IPS-20b (cell line): ENCODE results near the gene TTC21B.

Source experiments
- H3K27ac ChIP-seq: one replicate; pipeline ENCODE4 v1.5.1; 2013; ENCODE audit warnings: low read length
- H3K27me3 ChIP-seq: 2 replicates; pipeline ENCODE4 v1.6.1; 2013; ENCODE audit warnings: mild to moderate bottlenecking, low read length, inconsistent platforms; ENCODE audit not compliant: insufficient read depth
- H3K36me3 ChIP-seq: 2 replicates; pipeline ENCODE4 v1.6.1; 2013; ENCODE audit warnings: low read depth, mild to moderate bottlenecking, inconsistent platforms, low read length, moderate library complexity; ENCODE audit not compliant: insufficient read depth
- H3K4me1 ChIP-seq: 2 replicates; pipeline ENCODE4 v1.6.1; 2013; ENCODE audit warnings: mild to moderate bottlenecking, control low read depth, inconsistent platforms, low read length, moderate library complexity; ENCODE audit not compliant: insufficient read depth
- H3K4me3 ChIP-seq: 2 replicates; pipeline ENCODE4 v1.5.1; 2013; ENCODE audit warnings: mild to moderate bottlenecking, low read length, inconsistent platforms
- H3K9ac ChIP-seq: 2 replicates; pipeline ENCODE4 v1.6.1; 2013; ENCODE audit warnings: low read depth, mild to moderate bottlenecking, inconsistent platforms, low read length, moderate library complexity
- H3K9me3 ChIP-seq: 2 replicates; pipeline ENCODE4 v1.6.1; 2013; ENCODE audit warnings: mild to moderate bottlenecking, low read depth, low read length, inconsistent platforms; ENCODE audit not compliant: insufficient read depth

The TTC21B gene

GRCh38 chr2:165924946-165925345, 28.6 kb downstream of the TTC21B start:
- Histone ChIP-seq H3K27ac (no peak overlapping the region), H3K4me1 (no peaks in the 10 kb centered on the region), H3K4me3 (no peak overlapping the region), H3K27me3 (no peaks in the 10 kb centered on the region), H3K9me3 (no peaks in the 10 kb centered on the region), H3K9ac (no peak overlapping the region), H3K36me3 (peaks cover 61% of the 10 kb centered on the region)

GRCh38 chr2:165920748-165921147, 32.8 kb downstream of the TTC21B start:
- no peak overlapping the region for H3K4me3 ChIP-seq
- peaks cover 53% of the 10 kb centered on the region for H3K36me3 ChIP-seq
- H3K4me1 ChIP-seq, result no peaks in the 10 kb centered on the region
- no peaks in the 10 kb centered on the region for H3K9me3 ChIP-seq
- H3K27ac ChIP-seq, result no peak overlapping the region
- no peaks in the 10 kb centered on the region for H3K27me3 ChIP-seq
- H3K9ac ChIP-seq, result no peak overlapping the region

GRCh38 chr2:165913636-165914035, 39.9 kb downstream of the TTC21B start:
- Histone ChIP-seq H3K4me1 (no peaks in the 10 kb centered on the region), H3K9me3 (no peaks in the 10 kb centered on the region), H3K9ac (no peak overlapping the region), H3K36me3 (peaks cover 62% of the 10 kb centered on the region), H3K27me3 (no peaks in the 10 kb centered on the region), H3K4me3 (no peak overlapping the region), H3K27ac (no peak overlapping the region)

GRCh38 chr2:165911981-165912380, 41.6 kb downstream of the TTC21B start:
- Histone ChIP-seq H3K4me3 (no peak overlapping the region), H3K27me3 (no peaks in the 10 kb centered on the region), H3K9ac (no peak overlapping the region), H3K9me3 (no peaks in the 10 kb centered on the region), H3K36me3 (peaks cover 61% of the 10 kb centered on the region), H3K27ac (no peak overlapping the region), H3K4me1 (no peaks in the 10 kb centered on the region)

- Histone ChIP-seq H3K27me3 (no peaks in the 10 kb centered on the region), H3K4me3 (no peak overlapping the region), H3K9me3 (no peaks in the 10 kb centered on the region), H3K36me3 (peaks cover 61% of the 10 kb centered on the region), H3K4me1 (no peaks in the 10 kb centered on the region), H3K9ac (no peak overlapping the region), H3K27ac (no peak overlapping the region)
Measured at GRCh38 chr2:165911231-165911630, 42.3 kb downstream of the TTC21B start.

- Histone ChIP-seq H3K9ac (no peak overlapping the region), H3K27me3 (no peaks in the 10 kb centered on the region), H3K4me3 (no peak overlapping the region), H3K4me1 (no peaks in the 10 kb centered on the region), H3K27ac (no peak overlapping the region), H3K9me3 (no peaks in the 10 kb centered on the region), H3K36me3 (peaks cover 56% of the 10 kb centered on the region)
Measured at GRCh38 chr2:165909466-165909865, 44.1 kb downstream of the TTC21B start.

GRCh38 chr2:165905854-165906253, 47.7 kb downstream of the TTC21B start:
- Histone ChIP-seq H3K9me3 (no peaks in the 10 kb centered on the region), H3K27ac (no peak overlapping the region), H3K36me3 (peaks cover 49% of the 10 kb centered on the region), H3K27me3 (no peaks in the 10 kb centered on the region), H3K4me3 (no peak overlapping the region), H3K4me1 (no peaks in the 10 kb centered on the region), H3K9ac (no peak overlapping the region)

GRCh38 chr2:165905269-165905668, 48.3 kb downstream of the TTC21B start:
- Histone ChIP-seq H3K9me3 (no peaks in the 10 kb centered on the region), H3K9ac (no peak overlapping the region), H3K36me3 (peaks cover 49% of the 10 kb centered on the region), H3K4me1 (no peaks in the 10 kb centered on the region), H3K27ac (no peak overlapping the region), H3K27me3 (no peaks in the 10 kb centered on the region), H3K4me3 (no peak overlapping the region)

- Histone ChIP-seq H3K9me3 (no peaks in the 10 kb centered on the region), H3K27me3 (no peaks in the 10 kb centered on the region), H3K36me3 (peaks cover 54% of the 10 kb centered on the region), H3K4me1 (no peaks in the 10 kb centered on the region), H3K4me3 (no peak overlapping the region), H3K9ac (no peak overlapping the region), H3K27ac (no peak overlapping the region)
Measured at GRCh38 chr2:165904432-165904831, 49.1 kb downstream of the TTC21B start.

GRCh38 chr2:165903406-165903805, 50.2 kb downstream of the TTC21B start:
- peaks cover 63% of the 10 kb centered on the region for H3K36me3 ChIP-seq

GRCh38 chr2:165902934-165903333, 50.6 kb downstream of the TTC21B start:
- Histone ChIP-seq H3K27ac (no peak overlapping the region), H3K4me1 (no peaks in the 10 kb centered on the region), H3K9ac (no peak overlapping the region), H3K4me3 (no peak overlapping the region), H3K27me3 (no peaks in the 10 kb centered on the region), H3K9me3 (no peaks in the 10 kb centered on the region), H3K36me3 (peaks cover 63% of the 10 kb centered on the region)

More at GRCh38 chr2:165903406-165903805, 50.2 kb downstream of the TTC21B start:
- H3K27ac ChIP-seq, result no peak overlapping the region
- H3K4me3 ChIP-seq, result no peak overlapping the region
- no peaks in the 10 kb centered on the region for H3K9me3 ChIP-seq
- H3K4me1 ChIP-seq, result no peaks in the 10 kb centered on the region
- H3K27me3 ChIP-seq, result no peaks in the 10 kb centered on the region
- no peak overlapping the region for H3K9ac ChIP-seq

GRCh38 chr2:165901620-165902298, 51.8 kb downstream of the TTC21B start:
- Histone ChIP-seq H3K9me3 (no peaks in the 10 kb centered on the region), H3K27me3 (no peaks in the 10 kb centered on the region), H3K9ac (no peak overlapping the region), H3K4me3 (no peak overlapping the region), H3K4me1 (no peaks in the 10 kb centered on the region), H3K27ac (no peak overlapping the region), H3K36me3 (peaks cover 67% of the 10 kb centered on the region)
